HL-60 (cell line): Measurements from ENCODE around the gene PRB2.

ENCODE experiments used
- CTCF ChIP-seq: IDR thresholded peaks from one replicate; pipeline ENCODE4 v1.5.1; 2011; ENCODE audit warnings: low read length, control low read depth, inconsistent platforms; ENCODE audit not compliant: insufficient read depth
- GABPA ChIP-seq: IDR thresholded peaks from 2 replicates; pipeline ENCODE4 v1.6.1; 2012; ENCODE audit warnings: low read depth
- POLR2AphosphoS5 ChIP-seq: IDR thresholded peaks from 2 replicates; pipeline ENCODE4 v1.6.1; 2012; ENCODE audit warnings: low read depth
- REST ChIP-seq: IDR thresholded peaks from 2 replicates; pipeline ENCODE4 v1.6.1; 2012; ENCODE audit warnings: low read depth; ENCODE audit not compliant: insufficient replicate concordance
- SPI1 ChIP-seq: IDR thresholded peaks from 2 replicates; pipeline ENCODE4 v1.6.1; 2012; ENCODE audit warnings: low read depth, mild to moderate bottlenecking, borderline replicate concordance

- TF ChIP-seq CTCF (no peak), REST (no peak), POLR2AphosphoS5 (no peak), GABPA (no peak), SPI1 (no peak)
Measured at GRCh38 chr12:11344500-11344899, 50.9 kb downstream of the PRB2 start.
